Daoy (cell line): ENCODE results near the gene ZNF451. TPM values are rescaled to one million over a fixed set of nuclear protein-coding genes. Genes with fewer than 3 reads are reported as not detected.
A peak's percentile ranks its signal among the peaks of the same experiment; 100 is the strongest.

Experiments
- DNase-seq: peaks from one replicate; pipeline ENCODE4 v3.0.0-alpha.2; 2015; ENCODE audit warnings: low read depth
- total RNA-seq: library from RNA; depleted of rRNA; stranded (reverse); fragments of >200 nt; shearing (Covaris generic); gene quantifications from 2 replicates; pipeline ENCODE4 v1.2.3, GENCODE V29; 2014; rRNA removed

Gene ZNF451
- total RNA-seq, 1 experiment from 2014 or later: 39.0 TPM

GRCh38 chr6:57207872-57208271 lies 117.9 kb downstream of the ZNF451 start:
- no peak for DNase-seq

- no peak for DNase-seq
Measured at GRCh38 chr6:57209030-57209429, 119.0 kb downstream of the ZNF451 start.

GRCh38 chr6:57210060-57210459 lies 120.1 kb downstream of the ZNF451 start:
- DNase-seq: no peak

GRCh38 chr6:57215260-57215659 lies 125.3 kb downstream of the ZNF451 start:
- DNase-seq: no peak

GRCh38 chr6:57216235-57217101 lies 126.5 kb downstream of the ZNF451 start:
- DNase-seq: peak; percentile 40

- no peak for DNase-seq
Measured at GRCh38 chr6:57217270-57217669, 127.3 kb downstream of the ZNF451 start.

Other genes with a start within 250 kb of the ZNF451 start
- 8.1 and 9.0 TPM in 2 replicates for gene BEND6, start 135.1 kb upstream of the ZNF451 start, total RNA-seq
- gene KIAA1586, start 43.5 kb upstream of the ZNF451 start, total RNA-seq: 17.4 and 19.7 TPM in 2 replicates
- 22.5 and 23.3 TPM in 2 replicates for gene BAG2, start 82.1 kb downstream of the ZNF451 start, total RNA-seq
- 20.6 and 26.4 TPM in 2 replicates for gene RAB23, start 132.1 kb downstream of the ZNF451 start, total RNA-seq
- 103 and 112 TPM in 2 replicates for gene PRIM2, start 227.4 kb downstream of the ZNF451 start, total RNA-seq